ENCODE data around the gene ELF2.
"Not testable (repeated sequence)": the region's sequence is repeated elsewhere in the genome, so short reads cannot be mapped to it uniquely, and the experiment has no call there.

ELF2 gene

DNA sequence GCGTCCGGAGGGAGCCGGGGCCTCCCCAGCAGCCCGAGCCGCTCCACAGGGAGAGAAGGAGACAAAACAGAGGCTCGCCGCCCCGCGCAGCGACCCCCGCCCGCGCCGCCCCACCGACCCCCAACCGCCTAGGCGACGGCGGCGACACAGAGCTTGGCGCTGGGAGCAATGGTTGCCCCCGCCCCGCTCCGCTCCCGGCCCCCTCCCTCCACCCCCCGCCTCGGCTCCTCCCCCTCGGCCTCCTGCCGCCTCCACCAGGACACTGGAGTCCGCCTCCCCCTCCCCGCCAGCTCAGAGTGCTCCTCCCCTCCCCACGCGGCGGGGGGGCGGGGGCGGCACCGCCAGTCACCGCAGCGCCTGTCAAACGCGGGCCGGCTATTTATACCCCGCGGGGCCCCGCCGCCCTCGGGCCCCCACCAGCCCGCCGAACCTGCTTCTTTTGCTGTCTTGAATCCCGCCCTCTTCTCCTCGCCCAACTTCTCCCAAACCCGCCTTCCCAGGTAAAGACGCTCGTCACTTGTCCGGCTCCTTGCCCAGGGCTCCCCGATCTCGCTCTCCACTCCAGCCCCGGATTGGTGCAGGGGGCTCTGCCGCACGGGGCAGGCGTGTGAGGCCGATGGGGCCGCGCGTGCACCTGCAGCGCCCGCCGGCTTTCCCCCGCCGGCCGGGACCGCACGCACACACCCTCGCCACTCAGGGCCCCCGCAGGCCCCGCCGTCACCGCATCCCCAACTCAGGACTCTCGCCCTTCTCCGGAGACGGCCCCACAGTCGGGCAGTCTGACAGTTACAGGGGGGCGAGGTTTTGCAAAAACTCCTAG, at the start of gene ELF2:
Gene ELF2 (minus strand): TSS at position 170 of the 820 bp plus-strand sequence. CDS start 39,517 bp downstream, outside the sequence.
- peak; percentile 83 for DNase-seq (ENCODE audit: low spot score)

GRCh38 chr4:139223682-139224317, 46.8 kb upstream of the ELF2 start:
- no peak for DNase-seq (ENCODE audit: low spot score)

DNA sequence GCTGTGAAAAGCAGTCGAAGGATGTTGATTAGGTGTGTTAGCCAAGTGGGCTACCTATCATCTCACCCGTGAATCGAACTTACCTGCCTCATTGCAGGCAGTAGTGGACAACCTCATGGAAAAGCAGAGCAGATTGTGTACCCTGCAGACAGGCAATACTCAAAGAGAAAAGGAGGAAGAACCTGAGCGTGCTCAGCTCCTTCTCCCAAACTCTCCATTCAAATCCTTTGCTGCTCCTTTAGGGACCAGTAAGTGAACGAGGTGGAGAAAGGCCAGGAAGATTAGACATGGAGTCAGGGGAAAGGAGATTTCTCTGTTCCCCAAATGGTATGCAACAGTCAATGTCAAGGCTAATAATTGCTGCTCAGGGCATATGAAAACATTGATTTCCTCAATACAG, 45.2 kb upstream of the ELF2 start:
- no peak for DNase-seq (ENCODE audit: low spot score)

DNA sequence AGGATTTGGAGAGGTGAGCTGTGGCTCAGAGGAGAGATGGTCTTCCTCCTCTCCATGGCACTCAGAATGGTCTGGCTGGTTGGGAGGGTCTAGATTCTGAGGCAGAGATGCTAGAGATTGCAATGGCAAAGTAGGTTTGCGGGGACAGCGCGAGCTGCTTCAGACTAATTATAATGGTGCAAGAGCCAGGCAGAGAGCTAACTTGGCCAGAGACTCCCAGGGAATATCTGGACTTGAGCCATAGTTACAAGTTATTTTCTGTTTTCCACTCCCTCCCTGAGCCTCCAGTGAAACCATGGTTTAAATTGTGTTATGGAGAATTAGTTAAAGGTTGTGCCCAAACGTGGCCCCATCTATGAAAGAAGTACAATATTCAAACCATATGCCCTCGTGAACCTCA, 44.7 kb upstream of the ELF2 start:
- DNase-seq (ENCODE audit: low spot score): no peak

GRCh38 chr4:139219450-139220055, 42.5 kb upstream of the ELF2 start:
- no peak for DNase-seq (ENCODE audit: low spot score)

GRCh38 chr4:139214039-139214534, 37.1 kb upstream of the ELF2 start:
- DNase-seq (ENCODE audit: low spot score): peak; percentile 59

GRCh38 chr4:139213633-139214032, 36.6 kb upstream of the ELF2 start:
- DNase-seq (ENCODE audit: low spot score): not testable (repeated sequence)

- DNase-seq (ENCODE audit: low spot score): no peak
Observed at GRCh38 chr4:139212900-139213299, 35.9 kb upstream of the ELF2 start.

DNA sequence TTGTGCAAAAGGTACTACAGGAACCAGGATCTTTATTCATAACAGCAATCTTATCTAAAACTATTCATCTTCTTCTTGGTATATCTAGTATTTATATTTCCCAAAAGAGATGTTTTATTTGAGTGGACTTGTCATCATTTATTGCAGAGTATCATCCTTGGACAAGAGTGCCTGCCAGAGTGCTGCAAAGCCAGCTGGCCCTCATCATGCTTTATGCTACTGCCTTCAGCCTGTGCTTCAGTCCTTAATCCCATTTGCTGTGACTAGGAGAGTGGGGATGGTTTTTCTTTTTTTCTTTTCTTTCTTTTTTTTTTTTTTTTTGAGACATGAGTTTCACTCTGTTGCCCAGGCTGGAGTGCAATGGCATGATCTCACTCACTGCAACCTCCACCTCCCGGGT, 33.5 kb upstream of the ELF2 start:
- DNase-seq (ENCODE audit: low spot score): no peak

DNA sequence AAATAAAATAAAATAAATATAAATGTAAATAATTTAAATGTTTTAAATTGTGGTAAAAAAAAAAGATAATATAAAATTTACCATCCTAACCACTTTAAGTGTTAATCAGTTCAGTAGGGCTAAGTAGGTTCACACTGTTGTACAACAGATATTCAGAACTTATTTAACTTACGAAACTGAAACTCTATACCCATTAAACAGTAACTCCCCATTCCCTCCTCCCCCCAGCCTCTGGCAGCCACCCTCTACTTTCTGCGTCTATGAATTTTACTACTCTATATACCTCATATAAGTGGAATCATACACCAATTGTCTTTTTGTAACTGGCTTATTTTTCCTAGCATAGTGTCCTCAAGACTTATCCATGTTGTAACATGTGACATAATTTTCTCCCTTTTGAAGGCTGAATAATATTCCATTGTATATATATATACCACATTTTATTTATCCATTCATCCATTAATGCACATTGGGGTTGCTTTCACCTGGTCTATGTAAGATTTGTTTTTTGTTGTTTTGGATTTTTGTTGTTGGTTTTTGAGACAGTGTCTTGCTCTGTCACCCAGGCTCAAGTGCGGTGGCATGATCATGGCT, 32.5 kb upstream of the ELF2 start:
- DNase-seq (ENCODE audit: low spot score): no peak

GRCh38 chr4:139208404-139208945, 31.5 kb upstream of the ELF2 start:
- no peak for DNase-seq (ENCODE audit: low spot score)

- no peak for DNase-seq (ENCODE audit: low spot score)
Observed at GRCh38 chr4:139207873-139208403, 30.9 kb upstream of the ELF2 start.

DNA sequence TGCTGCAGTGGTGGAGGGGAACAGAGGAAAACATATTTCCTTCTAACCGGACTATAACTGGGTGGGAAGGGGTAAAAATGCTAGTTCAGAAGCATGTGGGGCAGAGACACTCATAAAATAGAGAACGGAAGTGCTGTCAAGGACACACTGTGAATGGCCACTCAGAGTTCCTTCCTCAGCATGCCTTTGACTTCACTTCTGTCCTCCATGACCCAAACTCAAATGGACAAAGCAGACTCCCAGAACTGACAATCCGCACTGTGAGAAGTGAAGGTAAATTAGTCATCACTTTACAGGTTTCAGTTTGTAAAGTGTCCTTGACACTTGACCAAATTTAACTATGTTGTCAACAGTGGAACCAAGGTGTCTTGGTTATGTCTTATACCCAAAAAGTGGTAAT, 30.2 kb upstream of the ELF2 start:
- no peak for DNase-seq (ENCODE audit: low spot score)

- DNase-seq (ENCODE audit: low spot score): no peak
Observed at GRCh38 chr4:139202991-139203390, 26.0 kb upstream of the ELF2 start.

DNA sequence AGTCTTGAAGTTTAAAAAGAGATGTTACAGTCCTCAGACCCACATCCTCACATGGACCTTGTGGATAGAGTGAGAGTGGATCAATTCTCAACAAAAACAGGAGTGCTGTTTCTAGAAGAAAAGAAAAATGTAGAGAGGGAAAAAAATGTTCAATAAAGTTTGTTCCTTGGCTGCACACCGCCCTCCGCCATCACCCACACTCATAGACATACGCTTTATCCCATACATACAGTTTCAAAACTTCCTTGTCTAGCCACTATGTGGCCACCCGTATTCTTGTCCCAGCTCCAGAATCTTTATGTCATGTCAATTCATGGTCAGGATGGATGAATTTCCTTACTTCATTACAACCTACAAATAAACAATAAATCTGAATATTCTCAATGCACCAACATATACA, 23.5 kb upstream of the ELF2 start:
- no peak for DNase-seq (ENCODE audit: low spot score)

DNA sequence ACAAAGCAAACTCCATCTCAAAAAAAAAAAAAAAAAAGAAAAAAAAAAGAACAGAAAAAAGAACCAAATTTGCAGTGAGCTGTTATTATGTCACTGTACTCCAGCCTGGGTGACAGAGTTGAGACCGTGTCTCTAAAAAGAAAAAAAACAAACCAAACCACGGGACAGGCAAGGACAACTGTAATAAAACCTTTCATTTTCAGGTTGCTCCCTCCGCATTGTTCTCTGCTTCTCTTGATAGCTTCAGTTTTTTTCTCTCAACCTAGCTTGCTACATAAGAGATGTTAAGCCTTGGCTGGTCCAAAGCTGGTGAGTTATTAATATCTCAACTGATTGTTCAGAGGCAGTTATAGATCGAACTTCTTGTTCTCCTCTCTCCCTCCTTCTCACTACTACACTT, 23.1 kb upstream of the ELF2 start:
- DNase-seq (ENCODE audit: low spot score): no peak

GRCh38 chr4:139197214-139197613, 20.2 kb upstream of the ELF2 start:
- not testable (repeated sequence) for DNase-seq (ENCODE audit: low spot score)

GRCh38 chr4:139196462-139196861, 19.4 kb upstream of the ELF2 start:
- no peak for DNase-seq (ENCODE audit: low spot score)

DNA sequence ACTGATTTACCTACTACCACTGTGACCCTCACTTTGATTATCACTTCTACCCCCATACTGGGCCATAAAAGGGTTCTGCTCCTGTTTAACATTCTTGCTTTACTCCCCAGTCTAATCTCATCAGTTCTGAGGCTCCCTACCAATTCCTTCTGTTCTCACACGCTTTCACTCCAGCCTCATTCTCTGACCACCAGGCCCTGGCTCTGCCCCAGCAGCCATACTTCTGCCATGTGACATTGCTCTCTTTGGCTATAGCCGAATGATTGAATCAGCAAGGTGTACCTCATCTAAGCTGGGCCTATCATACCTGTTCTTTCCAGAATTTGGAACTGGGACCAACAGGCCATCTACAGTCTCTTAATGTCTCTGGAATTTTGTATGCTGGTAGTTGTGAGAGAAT, 14.4 kb upstream of the ELF2 start:
- no peak for DNase-seq (ENCODE audit: low spot score)

- DNase-seq (ENCODE audit: low spot score): no peak
Observed at GRCh38 chr4:139189972-139190371, 13.0 kb upstream of the ELF2 start.

- DNase-seq (ENCODE audit: low spot score): no peak
Observed at GRCh38 chr4:139189417-139189749, 12.4 kb upstream of the ELF2 start.
